Naive thymus-derived CD4-positive, alpha-beta T cell (primary cell): Measurements from ENCODE around the gene RNASE12. TPM values are rescaled to one million over a fixed set of nuclear protein-coding genes. Genes with fewer than 3 reads are reported as not detected.
A peak's percentile ranks its signal among the peaks of the same experiment; 100 is the strongest.

Source experiments
- ATAC-seq: fragments of 150-1000 bp; cut with Tn5 transposase; 2 replicates; pipeline ENCODE4 v1.10.0; 2021; ENCODE audit warnings: mild to moderate bottlenecking, moderate library complexity
- CTCF ChIA-PET: fragments of 350-600 bp; sonication (Branson Sonifier 250); formaldehyde crosslinking; loops from one replicate; lab custom pipeline; 2021; ENCODE audit warnings: antibody characterized with exemption; lab: Charles Lee
- POLR2A ChIA-PET: fragments of 350-600 bp; sonication (Branson Sonifier 250); formaldehyde crosslinking; loops from one replicate; lab custom pipeline; 2021; ENCODE audit warnings: antibody characterized with exemption, inconsistent platforms; lab: Charles Lee
- DNase-seq, 9 donors: peaks; one replicate each; pipeline versions ENCODE4 v3.0.0 to v3.0.0-alpha.2; 2020 to 2022; ENCODE audit warnings: mixed read lengths in 1 of 9
- H3K27ac ChIP-seq: one replicate; pipeline ENCODE4 v1.7.0; 2013; ENCODE audit warnings: mild to moderate bottlenecking, low read depth, low read length, moderate library complexity
- H3K27me3 ChIP-seq, 2 donors: one replicate each; pipeline ENCODE4 v1.7.0; 2013; ENCODE audit warnings: low read length in 2 of 2, mild to moderate bottlenecking in 2 of 2, moderate library complexity in 2 of 2; ENCODE audit not compliant: control insufficient read depth in 2 of 2, insufficient read depth in 2 of 2
- H3K36me3 ChIP-seq, 3 experiments: 1 replicate in 2 of 3; 2 replicates in 1 of 3; pipeline ENCODE4 v1.7.0; 2013; ENCODE audit warnings: low read length in 3 of 3, mild to moderate bottlenecking in 3 of 3, moderate library complexity in 1 of 3; ENCODE audit not compliant: insufficient read depth in 3 of 3, control insufficient read depth in 2 of 3
- H3K4me1 ChIP-seq, 2 donors: one replicate each; pipeline ENCODE4 v1.7.0; 2013; ENCODE audit warnings: low read length in 2 of 2, mild to moderate bottlenecking in 2 of 2, moderate library complexity in 1 of 2; ENCODE audit not compliant: control insufficient read depth in 2 of 2, insufficient read depth in 2 of 2
- H3K4me3 ChIP-seq: 2 replicates; pipeline ENCODE4 v1.7.0; 2013; ENCODE audit warnings: mild to moderate bottlenecking, low read length
- H3K9me3 ChIP-seq, 3 experiments: 1 replicate in 2 of 3; 2 replicates in 1 of 3; pipeline ENCODE4 v1.7.0; 2013; ENCODE audit warnings: low read length in 3 of 3; ENCODE audit not compliant: control insufficient read depth in 2 of 3
- H3K27ac Mint-ChIP-seq, 9 donors: one replicate each; pipeline ENCODE4 v1.8.0; 2020 to 2022; ENCODE audit warnings: mixed read lengths in 9 of 9, mild to moderate bottlenecking in 8 of 9, moderate library complexity in 5 of 9, inconsistent platforms in 2 of 9
- H3K27me3 Mint-ChIP-seq, 5 donors: one replicate each; pipeline ENCODE4 v1.8.0; 2021 to 2022; ENCODE audit warnings: mixed read lengths in 5 of 5, mild to moderate bottlenecking in 1 of 5
- H3K36me3 Mint-ChIP-seq, 5 donors: one replicate each; pipeline ENCODE4 v1.8.0; 2020 to 2022; ENCODE audit warnings: mixed read lengths in 5 of 5, mild to moderate bottlenecking in 3 of 5, inconsistent platforms in 1 of 5
- H3K4me1 Mint-ChIP-seq, 7 donors: one replicate each; pipeline ENCODE4 v1.8.0; 2020 to 2022; ENCODE audit warnings: mixed read lengths in 7 of 7, mild to moderate bottlenecking in 3 of 7, inconsistent platforms in 1 of 7
- H3K4me3 Mint-ChIP-seq, 10 donors: one replicate each; pipeline ENCODE4 v1.8.0; 2020 to 2022; ENCODE audit warnings: mild to moderate bottlenecking in 10 of 10, mixed read lengths in 10 of 10, moderate library complexity in 6 of 10, inconsistent platforms in 2 of 10
- H3K9me3 Mint-ChIP-seq, 11 donors: one replicate each; pipeline ENCODE4 v1.8.0; 2020 to 2022; ENCODE audit warnings: mixed read lengths in 11 of 11, mild to moderate bottlenecking in 4 of 11, inconsistent platforms in 1 of 11, moderate library complexity in 1 of 11
- intact Hi-C, 2 donors: fragments of 100-400 bp; cut with micrococcal nuclease; formaldehyde crosslinking; loops; one replicate each; pipeline ENCODE4 v1.15.1; 2023
- polyA plus RNA-seq, 2 donors: library from polyadenylated mRNA; unstranded; fragments of 300-500 nt; fragmentation: Illumina TruSeq; gene quantifications; one replicate each; pipeline ENCODE4 v1.2.3, GENCODE V29; 2021
- total RNA-seq, 6 experiments: library from RNA in 5 of 6; stranded (reverse) in 5 of 6; gene quantifications; 1 replicate in 5 of 6; 2 replicates in 1 of 6; pipeline ENCODE4 v1.2.3 and lab custom pipeline; 2021 to 2026

The RNASE12 gene
- total and polyA plus RNA-seq, 7 experiments from 2014 or later = not detected

DNA sequence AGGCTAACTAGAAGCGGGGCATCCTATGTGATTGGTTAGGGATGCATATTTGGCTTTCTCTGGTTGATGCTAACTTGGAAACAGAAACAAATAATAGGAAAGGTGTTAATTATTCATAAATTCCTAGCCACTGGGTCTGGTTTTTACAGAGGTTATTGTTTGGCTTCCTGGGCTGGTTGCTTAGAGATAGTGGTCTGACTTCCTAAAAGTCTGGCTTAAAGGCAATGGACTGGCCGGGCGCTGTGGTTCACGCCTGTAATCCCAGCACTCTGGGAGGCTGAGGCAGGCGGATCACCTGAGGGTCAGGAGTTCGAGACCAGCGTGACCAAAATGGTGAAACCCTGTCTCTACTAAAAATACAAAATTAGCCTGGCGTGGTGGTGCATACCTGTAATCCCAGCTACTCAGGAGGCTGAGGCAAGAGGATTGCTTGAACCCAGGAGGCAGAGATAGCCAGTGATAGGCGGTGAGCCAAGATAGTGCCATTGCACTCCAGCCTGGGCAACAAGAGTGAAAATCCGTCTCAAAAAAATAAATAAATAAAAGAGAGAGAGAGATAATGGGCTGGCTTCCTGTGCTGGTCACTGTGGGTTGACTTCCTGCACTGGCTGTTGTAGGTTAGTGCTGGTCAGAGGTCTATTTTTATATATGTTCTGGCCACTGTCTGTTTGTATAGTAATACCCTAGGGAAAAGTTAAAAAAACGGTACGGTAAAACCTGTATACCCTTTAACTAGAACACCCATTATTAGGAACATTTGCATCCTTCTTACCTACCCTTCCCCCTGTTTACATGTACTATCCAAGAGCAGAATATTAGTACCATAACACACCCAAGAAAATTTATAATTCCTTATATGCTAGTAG is 26.2 kb upstream of the RNASE12 start:
- no peak for DNase-seq
- H3K4me3 Mint-ChIP-seq = no peak overlapping the region
- no peak for ATAC-seq
- CTCF ChIA-PET = interaction anchor here (0.6 to 1.6 kb wide), 4 partner anchors 13 to 289 kb away, joined by 3 to 5 read pairs (median 4); no protein-coding TSS in a partner anchor
- no peaks in the 10 kb centered on the region for H3K36me3 ChIP-seq
- peaks cover 2 to 16% (median 9%) of the 10 kb centered on the region in 5 donors for H3K27me3 Mint-ChIP-seq
- peaks cover 8 to 16% of the 10 kb centered on the region in 2 donors for H3K4me1 ChIP-seq
- H3K27me3 ChIP-seq = no peaks in the 10 kb centered on the region
- intact Hi-C loops = no loop called here
- H3K27ac Mint-ChIP-seq = no peak overlapping the region
- H3K4me1 Mint-ChIP-seq = peaks cover 0 to 25% (median 3%) of the 10 kb centered on the region in 7 donors
- H3K9me3 Mint-ChIP-seq = no peaks in the 10 kb centered on the region
- peaks cover 0 to 1% (median 0%) of the 10 kb centered on the region in 5 donors for H3K36me3 Mint-ChIP-seq
- H3K9me3 ChIP-seq = no peaks in the 10 kb centered on the region
- POLR2A ChIA-PET = interaction anchor here (1.0 to 1.4 kb wide), 2 partner anchors 64 to 66 kb away, joined by 3 to 6 read pairs; partner anchors contain the start of gene RNASE4
- H3K27ac ChIP-seq = no peak overlapping the region
- H3K4me3 ChIP-seq = no peak overlapping the region

DNA sequence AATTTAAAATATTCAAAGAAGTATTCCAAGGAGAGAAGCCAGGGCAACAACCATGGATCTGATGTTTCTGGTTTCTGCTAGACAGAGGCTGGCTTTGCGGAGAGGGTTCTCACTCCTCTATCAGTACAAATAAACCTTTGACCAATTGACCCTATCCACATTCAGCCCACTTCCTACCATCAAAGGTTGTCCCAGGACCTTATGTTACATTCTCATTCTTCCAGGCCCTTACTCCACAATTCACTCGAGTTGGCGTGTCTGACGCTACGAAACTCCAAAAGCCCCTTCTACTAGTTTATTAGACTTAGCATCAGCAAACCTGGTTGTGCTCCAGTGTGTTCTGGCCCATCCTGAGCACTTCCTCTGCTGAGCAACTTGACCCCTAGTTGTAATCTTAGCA is 24.8 kb upstream of the RNASE12 start:
- no peaks in the 10 kb centered on the region for H3K9me3 Mint-ChIP-seq
- peaks cover 13 to 20% of the 10 kb centered on the region in 2 donors for H3K4me1 ChIP-seq
- no peak overlapping the region for H3K4me3 ChIP-seq
- peaks cover 0 to 10% (median 4%) of the 10 kb centered on the region in 5 donors for H3K27me3 Mint-ChIP-seq
- H3K4me3 Mint-ChIP-seq = no peak overlapping the region
- H3K4me1 Mint-ChIP-seq = peaks cover 0 to 25% (median 3%) of the 10 kb centered on the region in 7 donors
- H3K9me3 ChIP-seq = no peaks in the 10 kb centered on the region
- DNase-seq (no peak), ATAC-seq (no peak)
- H3K36me3 Mint-ChIP-seq = no peaks in the 10 kb centered on the region
- ChIA-PET CTCF (interaction anchor here (1.6 kb wide), 1 partner anchor 288 kb away, joined by 5 read pairs; no protein-coding TSS in a partner anchor), POLR2A (no interaction called here)
- no peak overlapping the region for H3K27ac ChIP-seq
- H3K27me3 ChIP-seq = no peaks in the 10 kb centered on the region
- intact Hi-C loops = no loop called here
- no peaks in the 10 kb centered on the region for H3K36me3 ChIP-seq
- H3K27ac Mint-ChIP-seq = no peak overlapping the region

DNA sequence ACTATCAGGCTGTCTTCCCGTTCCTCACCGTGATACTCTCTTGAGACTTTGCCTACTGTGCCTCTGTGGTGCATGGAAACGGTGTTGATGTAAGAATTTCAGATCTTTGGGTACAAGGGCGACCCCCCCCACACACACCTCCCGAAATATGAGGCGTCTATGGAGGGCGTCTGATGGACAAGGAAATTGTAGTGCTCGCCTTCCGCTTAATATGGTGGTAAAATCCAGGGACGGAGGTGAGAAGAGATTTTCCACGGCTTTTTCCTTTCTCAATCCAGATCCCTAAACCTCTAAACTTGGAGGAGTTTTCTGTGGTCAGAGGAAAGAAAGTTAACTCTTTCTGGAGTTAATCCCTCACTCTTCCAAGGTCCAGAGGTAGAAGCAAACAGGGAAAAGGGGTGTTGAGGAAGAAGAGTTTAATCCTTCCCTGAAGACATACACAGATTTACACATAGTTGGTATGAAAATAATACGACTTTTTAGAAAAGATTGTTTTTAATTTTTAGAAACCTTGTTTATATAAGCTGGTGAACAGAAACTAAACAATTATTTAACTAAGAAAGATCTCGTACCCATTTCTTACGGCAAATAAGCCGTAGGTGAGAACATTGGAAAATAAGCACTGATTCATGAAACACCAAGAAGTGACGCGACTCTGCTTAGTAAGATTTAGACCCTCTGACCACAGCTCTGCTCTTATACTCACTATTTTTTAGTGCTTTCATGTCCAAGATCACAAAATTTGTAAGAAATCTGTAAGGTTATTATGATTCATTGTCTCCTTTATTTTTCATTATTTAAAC is 23.1 kb upstream of the RNASE12 start:
- CTCF ChIA-PET = interaction anchor here (0.6 to 2.3 kb wide), 10 partner anchors 9 to 287 kb away, joined by 3 to 21 read pairs (median 4); partner anchors contain the start of gene RNASE4
- POLR2A ChIA-PET = interaction anchor here (0.8 to 3.7 kb wide), 9 partner anchors 9 to 271 kb away, joined by 3 to 73 read pairs (median 6); partner anchors contain the start of genes ANG, APEX1, OSGEP and PARP2
- Histone ChIP-seq H3K27me3 (no peaks in the 10 kb centered on the region), H3K9me3 (no peaks in the 10 kb centered on the region), H3K27ac (peak overlapping the region; percentile 30), H3K36me3 (no peaks in the 10 kb centered on the region), H3K4me1 (peaks cover 20 to 29% of the 10 kb centered on the region in 2 donors), H3K4me3 (peak overlapping the region; percentile 64)
- DNase-seq = no peak
- Mint-ChIP-seq H3K27ac (no peak overlapping the region), H3K4me3 (peak overlapping the region in 1 of 10 donors; percentile 28), H3K4me1 (peaks cover 0 to 25% (median 3%) of the 10 kb centered on the region in 7 donors), H3K36me3 (no peaks in the 10 kb centered on the region), H3K27me3 (peaks cover 0 to 10% (median 4%) of the 10 kb centered on the region in 5 donors), H3K9me3 (no peaks in the 10 kb centered on the region)
- intact Hi-C loops = loop anchor here (5.0 kb wide), 4 partner anchors 38 to 768 kb away; partner anchors contain the start of gene SUPT16H (in 1 of the 2)
- ATAC-seq = no peak

DNA sequence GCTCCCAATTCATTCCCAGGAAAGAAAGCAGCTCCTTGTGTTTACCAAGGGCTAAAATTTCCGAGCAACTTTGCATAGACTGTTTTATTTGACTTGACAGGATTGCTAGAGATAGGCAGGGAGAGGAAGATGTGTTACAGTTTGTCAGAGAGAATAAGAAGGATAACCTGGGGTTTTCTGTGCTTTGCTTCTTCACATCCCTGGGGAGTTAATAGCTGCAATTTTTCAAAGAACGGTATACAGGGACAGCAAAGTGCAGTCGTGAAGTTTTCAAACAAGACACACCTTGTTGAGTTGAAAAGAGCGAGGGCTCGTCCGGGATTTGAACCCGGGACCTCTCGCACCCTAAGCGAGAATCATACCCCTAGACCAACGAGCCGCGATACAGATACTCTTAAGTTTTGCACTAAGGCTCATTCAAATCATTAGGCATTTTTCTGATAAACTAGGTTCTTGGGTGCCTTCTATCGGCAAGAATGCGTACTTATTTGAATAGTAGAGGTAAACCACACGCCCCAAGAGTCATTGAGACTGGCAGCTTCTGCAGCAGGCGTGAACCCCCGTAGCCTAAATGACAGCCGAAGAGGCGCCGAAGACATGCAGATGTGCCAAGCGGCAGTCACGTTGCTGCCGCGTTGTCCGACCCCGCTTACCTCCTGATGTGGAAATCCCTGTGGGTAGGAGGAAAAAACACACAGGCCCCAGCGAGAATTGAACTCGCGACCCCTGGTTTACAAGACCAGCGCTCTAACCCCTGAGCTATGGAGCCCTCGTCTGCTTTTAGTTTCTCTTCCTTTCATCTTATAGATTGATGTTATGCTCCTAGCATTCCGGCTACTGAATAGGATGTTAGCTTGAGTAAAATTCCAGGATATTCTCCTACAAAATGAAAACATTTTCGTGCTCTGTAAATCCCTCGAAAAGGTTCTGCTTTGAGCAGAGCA is 22.2 kb upstream of the RNASE12 start:
- Histone ChIP-seq H3K27me3 (no peaks in the 10 kb centered on the region), H3K27ac (peak overlapping the region; percentile 30), H3K36me3 (no peaks in the 10 kb centered on the region), H3K4me3 (peak overlapping the region; percentile 64), H3K4me1 (peaks cover 20 to 29% of the 10 kb centered on the region in 2 donors), H3K9me3 (no peaks in the 10 kb centered on the region)
- ChIA-PET CTCF (interaction anchor here (0.6 to 2.3 kb wide), 13 partner anchors 9 to 1933 kb away, joined by 3 to 21 read pairs (median 4); partner anchors contain the start of genes APEX1, OSGEP and RNASE4), POLR2A (interaction anchor here (0.6 to 4.9 kb wide), 16 partner anchors 9 to 657 kb away, joined by 3 to 73 read pairs (median 5); partner anchors contain the start of genes ANG, APEX1, CCNB1IP1 and OSGEP)
- Mint-ChIP-seq H3K27me3 (peaks cover 0 to 6% (median 0%) of the 10 kb centered on the region in 5 donors), H3K27ac (no peak overlapping the region), H3K36me3 (no peaks in the 10 kb centered on the region), H3K4me1 (peaks cover 0 to 26% (median 4%) of the 10 kb centered on the region in 7 donors), H3K4me3 (no peak overlapping the region), H3K9me3 (no peaks in the 10 kb centered on the region)
- peak; percentile 89 for ATAC-seq
- peak; percentile 61 to 95 (median 92) for DNase-seq
- intact Hi-C loops = loop anchor here (1.0 to 5.0 kb wide), 20 partner anchors 12 to 769 kb away; partner anchors contain the start of genes APEX1 (in 2 of the 2), PARP2 (in 2 of the 2), CCNB1IP1 (in 1 of the 2) and METTL17 (in 1 of the 2)

DNA sequence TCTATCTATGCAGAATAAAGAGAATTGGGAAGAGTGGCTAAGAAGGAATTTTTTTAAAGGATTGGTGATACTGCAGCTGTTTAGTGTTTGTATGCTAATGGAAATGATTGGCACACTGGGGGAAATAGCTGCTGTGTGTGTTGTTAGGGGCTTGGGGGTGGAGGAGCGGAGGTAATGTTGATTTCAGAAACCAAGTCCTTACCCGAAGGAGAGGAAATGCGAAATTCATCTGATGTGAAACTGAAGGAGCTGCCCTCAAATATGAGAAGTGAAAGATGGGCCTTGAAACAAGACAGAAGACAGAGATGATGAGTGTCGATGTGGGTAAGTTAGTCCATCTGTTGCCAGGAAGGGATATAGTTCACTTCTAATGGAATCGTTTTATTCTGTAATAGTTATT is 21.2 kb upstream of the RNASE12 start:
- ChIA-PET POLR2A (interaction anchor here (0.6 to 4.9 kb wide), 9 partner anchors 19 to 281 kb away, joined by 3 to 73 read pairs (median 6); partner anchors contain the start of genes ANG, CCNB1IP1, PARP2 and PIP4P1), CTCF (interaction anchor here (0.6 to 2.3 kb wide), 7 partner anchors 10 to 483 kb away, joined by 3 to 21 read pairs (median 6); partner anchors contain the start of genes APEX1, OSGEP and RNASE4)
- Mint-ChIP-seq H3K4me1 (peaks cover 0 to 22% (median 4%) of the 10 kb centered on the region in 7 donors), H3K9me3 (no peaks in the 10 kb centered on the region), H3K27me3 (peaks cover 0 to 3% (median 0%) of the 10 kb centered on the region in 5 donors), H3K36me3 (no peaks in the 10 kb centered on the region), H3K27ac (no peak overlapping the region), H3K4me3 (no peak overlapping the region)
- H3K4me1 ChIP-seq = peaks cover 20 to 29% of the 10 kb centered on the region in 2 donors
- intact Hi-C loops = loop anchor here (2.0 to 5.0 kb wide), 6 partner anchors 40 to 770 kb away; partner anchors contain the start of genes PNP (in 1 of the 2) and SUPT16H (in 1 of the 2)
- no peaks in the 10 kb centered on the region for H3K27me3 ChIP-seq
- H3K4me3 ChIP-seq = peak overlapping the region; percentile 4
- H3K36me3 ChIP-seq = no peaks in the 10 kb centered on the region
- peak overlapping the region; percentile 31 for H3K27ac ChIP-seq
- no peak for ATAC-seq
- no peaks in the 10 kb centered on the region for H3K9me3 ChIP-seq
- peak in 2 of 9 donors; percentile 23 to 34 for DNase-seq
